Right hindlimb (tissue), 1 donor: Measurements from ENCODE around the gene PNPLA2.
A peak's percentile ranks its signal among the peaks of the same experiment; 100 is the strongest.

Experiments used
- DNase-seq: peaks from one replicate; pipeline ENCODE4 v3.0.0-alpha.2; 2018

Gene PNPLA2

DNA sequence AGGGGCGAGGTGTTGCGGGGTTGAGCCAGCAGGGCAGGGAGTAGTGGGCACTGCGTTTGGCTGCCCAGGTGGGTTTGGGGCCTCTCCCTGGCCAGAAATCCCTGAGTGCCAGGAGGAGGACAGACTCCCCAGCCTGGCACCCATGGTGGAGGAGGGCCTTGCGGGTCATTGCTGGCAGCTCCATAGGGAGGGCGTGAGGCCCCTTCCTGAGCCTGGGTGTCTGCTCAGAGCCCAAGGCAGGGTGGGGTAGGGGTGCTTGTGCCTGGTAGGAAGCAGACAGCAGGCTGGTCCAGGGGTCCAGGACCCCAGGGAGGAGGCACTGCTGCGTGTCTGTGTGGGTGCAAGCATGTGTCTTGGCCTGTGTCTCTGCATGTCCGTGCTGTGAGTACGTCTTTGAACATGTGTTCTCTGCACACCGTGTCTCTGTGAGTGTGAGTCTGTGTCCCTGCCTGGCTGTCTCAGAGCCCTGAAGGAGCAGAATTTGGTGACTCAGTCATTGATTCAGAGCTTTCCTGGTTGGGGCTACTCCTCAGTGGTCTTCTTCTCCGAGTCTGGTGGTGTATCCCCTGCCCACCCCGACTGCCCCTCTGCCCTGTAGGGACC, 27.9 kb downstream of the PNPLA2 start:
- DNase-seq = no peak

DNA sequence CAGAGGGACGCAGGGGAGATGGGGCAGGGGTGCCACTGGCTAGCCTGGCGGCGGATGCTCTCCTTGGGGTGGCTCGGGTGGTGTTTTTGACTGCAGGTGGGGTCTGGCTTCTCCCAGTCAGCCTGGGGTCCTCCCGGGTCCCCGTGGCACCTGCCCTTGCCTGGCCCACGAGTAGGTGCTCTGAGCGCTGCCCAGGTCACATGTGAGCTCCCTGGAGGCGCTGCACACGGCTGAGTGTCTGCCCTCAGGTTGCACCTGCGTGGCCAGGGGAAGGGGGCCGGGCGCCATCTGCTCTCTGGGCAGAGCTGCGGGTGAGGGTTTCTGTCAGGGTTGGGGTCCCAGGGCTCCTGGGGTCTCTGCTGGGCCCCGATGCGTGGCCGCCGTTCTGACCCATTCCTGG, 29.2 kb downstream of the PNPLA2 start:
- no peak for DNase-seq

DNA sequence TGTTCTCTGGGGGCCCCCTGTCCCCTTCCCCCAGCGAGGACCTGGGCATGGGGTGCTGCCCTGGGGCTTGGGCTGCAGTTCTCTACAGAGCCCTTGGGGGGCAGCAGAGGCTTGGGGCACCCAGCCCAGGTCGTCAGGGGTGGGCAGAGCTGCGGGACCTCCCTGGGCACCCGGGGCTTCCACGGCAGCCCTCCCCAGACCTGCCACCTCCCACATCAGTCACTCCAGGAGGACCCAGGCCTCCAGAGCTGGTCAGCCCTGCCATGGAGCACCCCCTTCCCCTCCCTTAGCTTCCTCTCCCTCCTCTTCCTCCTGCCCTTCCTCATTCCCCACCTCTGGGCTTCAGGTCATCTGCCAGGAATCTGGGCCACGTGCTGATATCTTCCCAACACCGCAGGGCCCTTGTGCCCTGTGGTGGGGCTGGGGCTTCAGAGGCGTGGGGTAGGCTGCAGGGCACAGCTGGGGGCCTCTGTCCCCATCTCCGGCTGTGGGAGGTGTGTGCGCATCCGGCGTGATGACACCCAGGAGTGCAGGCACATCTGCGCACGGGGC, 29.7 kb downstream of the PNPLA2 start:
- no peak for DNase-seq

DNA sequence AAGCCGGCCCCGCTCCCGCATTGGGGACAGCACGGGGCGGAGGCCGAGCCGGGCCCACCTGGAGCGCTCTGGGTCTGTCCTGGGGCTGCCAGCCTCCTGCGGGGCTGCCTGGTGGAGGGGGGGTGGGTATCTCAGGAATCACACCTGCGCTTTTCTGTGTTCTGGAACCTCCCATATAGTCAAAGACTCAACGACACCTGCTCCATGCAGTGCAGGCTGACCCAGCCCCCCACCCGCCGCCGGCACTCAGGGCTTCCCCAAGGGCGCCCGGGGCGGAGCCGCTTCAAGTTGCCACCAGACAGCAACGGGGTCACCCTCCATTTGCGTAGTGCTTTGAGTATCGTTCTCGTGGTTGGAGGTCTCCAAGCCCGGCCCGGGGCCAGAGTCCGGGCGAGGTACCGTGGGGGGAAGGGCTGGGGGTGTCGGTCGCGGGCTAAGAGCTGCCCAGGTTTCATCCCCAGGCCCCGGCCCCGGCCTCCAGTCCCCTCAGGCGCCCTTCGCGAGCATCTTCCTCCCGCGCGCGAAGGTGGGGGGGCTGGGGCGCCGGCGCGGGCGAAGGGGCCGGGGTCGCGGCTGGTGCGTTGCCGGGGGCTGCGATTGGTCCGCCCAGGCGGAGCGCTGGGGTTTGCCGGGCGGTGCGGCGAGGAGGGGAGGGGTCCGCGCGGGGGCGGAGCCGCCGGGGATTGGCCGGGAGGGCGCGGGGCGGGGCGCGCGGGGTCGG, 30.6 kb downstream of the PNPLA2 start:
- DNase-seq = peak; percentile 82

DNA sequence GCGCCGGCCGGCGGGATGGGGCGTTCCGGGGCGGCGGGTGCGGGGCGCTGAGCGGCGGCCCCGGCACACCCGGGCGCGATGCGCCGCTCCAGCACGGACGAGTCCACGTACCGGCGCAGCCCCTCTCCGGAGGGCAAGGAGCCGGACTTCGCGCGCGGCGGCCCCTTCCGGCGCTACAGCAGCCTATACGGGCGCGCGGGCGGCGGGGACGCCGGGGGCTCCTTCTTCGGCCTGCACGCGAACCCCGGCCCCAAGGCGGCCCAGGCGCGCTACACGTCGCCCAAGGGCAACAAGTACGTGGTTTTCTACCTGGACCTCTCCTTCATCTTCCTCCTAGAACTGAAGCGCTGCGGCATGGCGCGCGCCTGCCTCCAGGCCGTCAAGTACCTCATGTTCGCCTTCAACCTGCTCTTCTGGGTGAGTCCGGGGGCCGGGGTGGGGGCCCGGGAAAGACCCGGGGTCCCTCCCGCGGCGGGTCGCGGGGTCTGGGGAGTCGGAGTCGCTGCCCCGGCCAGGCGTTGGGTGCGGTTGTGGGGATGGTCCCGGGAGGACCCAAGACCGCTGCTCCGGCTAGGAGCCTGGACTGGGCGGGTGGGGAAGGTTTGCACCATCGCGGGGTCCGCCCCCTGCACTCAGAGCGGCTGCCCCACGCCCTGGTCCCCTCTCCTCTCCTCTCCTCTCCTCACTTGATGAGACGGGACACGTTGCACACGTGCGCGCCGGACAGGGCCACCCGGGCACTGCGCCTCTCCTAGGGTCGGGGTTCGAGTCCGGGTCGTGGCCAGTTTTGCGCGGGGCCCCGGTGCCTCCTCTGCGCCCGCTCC, 31.4 kb downstream of the PNPLA2 start:
- no peak for DNase-seq

DNA sequence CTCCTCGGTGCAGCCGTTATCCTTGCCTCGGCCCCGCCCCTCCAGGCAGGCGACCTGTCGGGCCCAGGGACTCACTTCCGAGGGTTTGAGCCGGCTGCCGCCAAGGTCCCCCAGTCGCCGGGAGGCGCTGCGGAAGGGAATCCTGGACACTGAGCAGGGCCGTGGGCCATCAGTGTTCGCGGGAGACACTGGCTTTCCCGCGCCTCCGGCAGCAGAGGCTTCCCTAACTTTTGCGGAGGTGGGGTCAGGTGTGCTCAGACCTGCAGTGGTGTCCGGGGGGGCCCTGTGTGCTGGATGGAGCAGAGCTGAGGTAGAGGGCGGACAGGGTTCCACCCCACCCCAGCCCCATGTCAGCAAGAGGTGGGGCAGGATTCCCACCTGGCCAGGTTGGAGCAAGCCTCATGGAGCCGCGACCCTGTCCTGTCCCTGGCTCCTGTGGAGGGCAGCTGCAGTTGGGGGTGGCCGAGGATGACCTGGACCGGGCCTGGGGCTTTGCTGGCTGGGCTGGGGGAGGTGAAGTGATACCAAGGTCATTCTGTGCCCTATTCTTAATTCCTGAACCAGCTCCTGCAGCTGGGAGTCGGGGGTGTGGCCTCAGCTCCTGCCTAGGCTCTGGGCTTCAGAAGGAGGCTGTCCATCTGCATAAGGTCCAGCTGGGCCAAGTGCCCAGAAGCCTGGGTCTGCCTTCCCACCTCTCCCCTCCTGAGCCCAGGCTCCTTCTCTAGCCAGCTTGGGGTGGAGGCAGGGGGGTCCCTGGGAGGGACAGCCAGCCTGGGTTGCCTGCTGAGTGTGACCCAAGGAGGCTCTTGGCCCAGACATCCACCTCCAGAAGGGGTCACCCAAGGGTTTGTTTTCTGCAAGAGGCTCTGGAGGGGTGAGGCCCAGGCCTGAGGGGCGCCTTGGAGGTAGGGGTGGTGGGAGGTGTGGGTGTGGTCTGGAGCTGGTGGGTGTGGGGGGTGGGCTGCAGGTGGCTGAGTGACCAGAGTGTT, 32.4 kb downstream of the PNPLA2 start:
- no peak for DNase-seq

DNA sequence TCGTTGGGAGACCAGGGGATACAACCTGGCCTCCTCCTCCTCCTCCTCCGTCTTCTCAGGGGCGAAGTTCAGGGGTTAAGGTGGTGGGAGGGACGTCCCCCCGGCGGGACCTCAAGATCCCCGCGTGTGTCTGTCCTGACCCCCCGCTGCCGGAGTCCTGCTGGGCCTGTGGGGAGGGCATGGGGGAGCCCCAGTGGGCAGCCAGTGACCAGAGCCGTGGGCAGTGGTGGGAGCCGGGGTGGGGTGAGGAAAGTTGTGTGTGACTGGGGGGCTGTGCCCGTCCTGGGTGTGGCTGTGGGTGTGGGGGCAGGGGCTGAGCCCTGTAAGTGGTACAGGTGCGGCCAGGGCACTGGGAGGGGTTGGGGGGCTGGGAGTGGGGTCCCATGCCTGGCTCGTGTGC, 34.0 kb downstream of the PNPLA2 start:
- no peak for DNase-seq

DNA sequence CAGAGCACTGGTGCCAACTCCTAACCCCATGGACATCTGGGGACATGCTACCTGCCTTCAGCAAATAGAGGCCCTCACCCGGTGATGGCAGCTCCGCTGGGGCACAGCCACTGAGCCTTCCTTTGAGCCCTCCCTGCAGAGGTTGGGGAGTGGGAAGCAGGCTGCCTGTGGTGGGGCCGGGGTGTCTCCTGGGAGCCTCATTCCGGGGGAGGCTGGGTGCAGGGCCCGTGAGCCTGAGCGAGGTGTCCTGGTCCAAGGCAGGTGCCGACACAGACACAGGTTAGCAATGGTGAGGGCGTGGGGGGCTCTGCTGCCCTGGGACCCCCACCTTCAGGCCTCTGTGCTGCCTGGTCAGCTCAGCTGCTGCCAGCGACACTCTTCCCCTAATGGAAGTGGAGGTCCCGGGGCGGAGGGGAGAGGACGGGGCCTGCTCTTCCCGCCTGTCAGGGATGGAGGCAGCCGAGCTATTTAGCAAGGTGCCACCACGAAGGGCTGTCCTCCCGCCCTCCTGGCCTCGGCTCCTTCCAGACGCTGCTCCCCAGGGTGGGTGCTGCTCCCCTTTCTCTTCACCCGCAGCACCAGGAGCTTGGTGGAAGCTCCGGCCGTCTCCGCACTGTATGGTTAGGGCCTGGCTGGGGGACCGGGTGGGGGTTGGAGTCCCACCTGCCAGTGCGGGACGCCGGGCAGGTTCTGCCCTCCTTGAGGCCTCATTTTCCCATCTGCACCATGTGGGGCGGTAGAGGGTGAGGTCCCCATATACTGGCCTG, 35.2 kb downstream of the PNPLA2 start:
- no peak for DNase-seq

DNA sequence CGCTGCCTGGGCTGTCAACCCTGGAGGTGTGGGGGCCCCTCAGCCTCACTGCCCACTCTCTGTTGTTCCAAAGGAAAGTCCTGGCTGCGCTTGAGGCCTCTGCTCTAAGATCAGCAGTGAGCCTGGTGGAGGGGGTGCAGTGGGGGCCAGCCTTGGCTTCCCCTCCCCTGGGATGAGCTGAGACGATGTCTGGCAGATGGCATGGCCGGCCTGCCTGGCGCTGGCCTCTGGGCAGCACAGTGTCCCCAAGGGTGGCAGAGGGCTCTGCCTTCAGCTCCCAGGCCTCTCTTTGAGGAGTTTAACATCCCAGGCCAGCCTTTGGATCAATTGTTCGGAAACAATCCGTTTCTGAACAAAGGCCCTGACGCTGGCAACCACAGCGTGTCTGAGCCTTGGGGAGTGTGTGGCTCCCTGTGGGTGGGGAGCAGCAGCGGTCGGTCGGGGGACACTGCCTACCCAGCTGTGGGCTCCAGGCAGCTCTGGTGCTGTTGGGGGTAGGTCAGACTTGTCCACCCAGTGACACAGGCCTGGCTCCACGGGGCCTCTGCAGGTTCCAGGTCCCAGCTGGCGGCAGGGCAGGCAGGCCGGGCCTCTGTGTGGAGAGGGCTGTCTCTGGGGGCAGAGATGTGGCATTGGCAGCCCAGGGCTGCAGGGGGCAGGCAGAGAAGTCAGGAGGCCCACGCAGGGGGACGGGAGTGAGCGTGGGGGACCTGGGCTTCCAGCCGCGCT, 36.1 kb downstream of the PNPLA2 start:
- DNase-seq = no peak

DNA sequence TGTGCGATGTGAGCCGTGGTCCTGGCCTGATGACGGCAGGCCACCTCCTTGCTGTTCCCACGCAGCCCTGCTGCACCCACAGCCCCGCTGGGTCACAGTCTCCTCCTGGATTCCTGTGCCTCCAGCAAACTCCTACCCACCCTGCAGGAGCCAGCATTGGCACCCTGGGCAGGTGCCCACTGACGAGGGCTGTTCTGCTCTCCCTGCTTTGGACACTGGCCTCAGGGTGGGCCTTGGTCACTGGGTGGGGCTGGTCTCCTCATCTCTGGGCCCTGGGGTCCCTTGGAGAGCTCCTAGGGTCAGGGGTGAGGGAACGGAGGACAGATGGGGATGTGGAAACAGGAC, 36.6 kb downstream of the PNPLA2 start:
- no peak for DNase-seq

DNA sequence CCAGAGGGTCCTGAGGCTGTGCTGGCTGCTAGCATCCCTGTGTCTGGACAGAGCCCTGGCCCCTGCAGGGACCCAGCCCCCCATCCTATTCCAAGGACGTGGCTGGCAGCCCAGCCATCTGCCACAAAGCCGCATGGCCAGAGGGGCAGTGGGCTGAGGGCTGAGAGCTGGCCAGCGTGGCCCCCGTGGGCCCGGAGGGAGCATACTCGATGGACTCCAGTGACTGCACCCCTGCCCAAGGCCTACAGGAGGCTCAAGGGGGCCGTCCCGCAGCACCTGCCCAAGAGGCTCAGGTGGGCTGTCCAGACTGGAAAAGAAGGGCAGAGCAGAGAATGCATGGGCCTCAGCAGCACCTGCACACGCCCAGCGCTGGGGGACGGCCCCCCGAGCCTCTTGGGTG, 37.1 kb downstream of the PNPLA2 start:
- DNase-seq = no peak

DNA sequence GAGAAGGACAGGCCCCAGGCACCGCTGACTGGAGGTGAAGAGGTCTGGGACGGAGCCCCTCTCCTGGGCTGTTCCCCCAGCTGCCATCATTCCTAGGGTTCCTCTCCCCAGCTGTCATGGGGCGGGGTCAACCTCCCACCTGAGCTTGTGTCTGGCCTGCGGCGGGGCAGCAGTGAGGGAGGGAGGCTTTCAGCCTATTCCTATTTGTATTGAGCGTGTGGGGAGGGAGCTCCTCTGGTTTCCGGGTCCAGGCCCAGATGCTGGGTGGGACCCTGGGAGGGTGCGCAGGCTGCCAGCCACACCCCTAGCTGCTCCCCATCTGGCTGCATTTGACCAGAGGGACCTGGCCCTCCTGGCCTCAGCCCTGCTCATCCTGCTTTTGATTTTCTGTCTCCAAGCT, 37.7 kb downstream of the PNPLA2 start:
- no peak for DNase-seq

DNA sequence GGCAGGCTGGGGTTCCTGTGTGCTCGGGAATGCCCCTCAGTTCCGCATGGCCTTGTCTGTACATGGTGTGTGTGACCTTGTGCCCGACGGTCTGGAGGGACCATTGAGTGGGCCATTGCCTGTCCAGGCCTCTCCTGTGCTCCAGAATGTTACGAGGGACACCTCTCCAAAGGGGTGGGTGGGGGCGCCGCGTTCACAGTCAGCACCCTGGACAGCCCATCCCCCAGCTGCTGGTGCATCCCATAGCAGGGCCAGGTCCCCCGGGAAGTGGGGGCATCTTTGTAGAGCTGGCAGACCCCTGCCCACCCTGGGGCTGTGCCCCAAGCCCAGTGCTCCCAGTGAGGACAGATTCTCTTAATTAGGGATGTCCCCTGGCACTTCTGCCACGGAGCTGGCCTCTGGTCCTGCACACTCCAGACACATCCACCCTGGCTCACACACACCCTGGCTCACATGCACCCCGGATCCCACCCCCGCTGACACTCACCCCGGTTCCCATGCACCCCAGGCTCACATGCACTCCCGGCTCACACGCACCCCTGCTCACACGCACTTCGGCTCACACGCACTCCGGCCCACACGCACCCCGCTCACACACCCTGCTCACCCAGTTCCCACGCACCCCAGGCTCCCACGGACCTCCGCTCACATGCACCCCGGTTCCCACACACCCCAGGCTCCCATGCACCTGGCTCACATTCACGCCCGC, 39.5 kb downstream of the PNPLA2 start:
- no peak for DNase-seq

DNA sequence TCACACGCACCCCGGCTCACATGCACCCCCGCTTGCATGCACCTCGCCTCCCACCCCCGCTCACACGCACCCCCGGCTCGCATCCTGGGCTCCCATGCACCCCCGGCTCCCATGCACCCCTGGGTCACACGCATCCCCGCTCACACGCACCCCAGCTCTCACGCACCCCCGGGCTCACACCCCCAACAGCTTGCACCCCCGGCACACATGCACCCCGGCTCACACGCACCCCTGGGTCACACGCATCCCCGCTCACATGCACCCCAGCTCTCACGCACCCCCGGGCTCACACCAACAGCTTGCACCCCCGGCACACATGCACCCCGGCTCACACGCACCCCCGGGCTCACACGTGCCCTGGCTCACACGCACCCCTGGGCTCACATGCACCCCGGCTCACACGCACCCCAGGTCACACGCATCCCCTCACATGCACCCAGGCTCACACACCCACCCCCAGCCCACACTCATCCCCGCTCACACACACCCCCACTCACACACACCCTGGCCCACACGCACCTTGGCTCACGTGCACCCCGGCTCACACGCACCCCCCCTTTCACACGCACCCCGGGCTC, 40.1 kb downstream of the PNPLA2 start:
- no peak for DNase-seq

DNA sequence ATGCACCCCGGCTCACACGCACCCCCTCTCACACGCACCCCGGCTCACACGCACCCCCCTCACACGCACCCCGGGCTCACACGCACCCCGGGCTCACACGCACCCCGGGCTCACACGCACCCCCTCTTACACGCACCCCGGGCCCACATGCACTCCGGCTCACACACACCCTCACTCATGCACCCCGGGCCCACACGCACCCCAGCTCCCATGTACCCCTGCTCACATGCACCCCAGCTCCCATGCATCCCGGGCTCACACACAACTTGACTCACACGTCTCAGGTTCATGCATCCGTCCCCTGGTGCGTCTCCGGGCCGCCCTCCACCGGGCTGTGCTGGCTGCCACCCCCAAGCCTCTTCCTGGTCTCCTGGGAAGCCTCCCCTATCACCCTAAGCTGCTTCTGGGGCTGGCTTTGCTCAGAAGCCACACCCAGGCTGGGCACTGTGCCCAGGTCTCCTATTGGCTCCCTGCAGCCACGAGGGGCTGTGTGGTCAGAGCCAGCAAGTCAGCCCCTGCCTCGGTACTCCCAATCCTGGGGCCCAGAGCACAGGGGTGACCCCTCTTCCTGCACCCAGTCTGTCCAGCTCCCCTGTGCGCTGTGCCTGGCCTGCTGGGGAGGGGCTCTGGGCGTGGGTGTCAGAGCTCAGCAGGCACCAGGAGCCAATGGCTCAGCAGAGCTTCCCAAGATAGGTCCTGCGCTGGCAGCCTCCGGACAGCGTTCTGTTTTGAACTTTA, 40.8 kb downstream of the PNPLA2 start:
- peak; percentile 82 for DNase-seq

DNA sequence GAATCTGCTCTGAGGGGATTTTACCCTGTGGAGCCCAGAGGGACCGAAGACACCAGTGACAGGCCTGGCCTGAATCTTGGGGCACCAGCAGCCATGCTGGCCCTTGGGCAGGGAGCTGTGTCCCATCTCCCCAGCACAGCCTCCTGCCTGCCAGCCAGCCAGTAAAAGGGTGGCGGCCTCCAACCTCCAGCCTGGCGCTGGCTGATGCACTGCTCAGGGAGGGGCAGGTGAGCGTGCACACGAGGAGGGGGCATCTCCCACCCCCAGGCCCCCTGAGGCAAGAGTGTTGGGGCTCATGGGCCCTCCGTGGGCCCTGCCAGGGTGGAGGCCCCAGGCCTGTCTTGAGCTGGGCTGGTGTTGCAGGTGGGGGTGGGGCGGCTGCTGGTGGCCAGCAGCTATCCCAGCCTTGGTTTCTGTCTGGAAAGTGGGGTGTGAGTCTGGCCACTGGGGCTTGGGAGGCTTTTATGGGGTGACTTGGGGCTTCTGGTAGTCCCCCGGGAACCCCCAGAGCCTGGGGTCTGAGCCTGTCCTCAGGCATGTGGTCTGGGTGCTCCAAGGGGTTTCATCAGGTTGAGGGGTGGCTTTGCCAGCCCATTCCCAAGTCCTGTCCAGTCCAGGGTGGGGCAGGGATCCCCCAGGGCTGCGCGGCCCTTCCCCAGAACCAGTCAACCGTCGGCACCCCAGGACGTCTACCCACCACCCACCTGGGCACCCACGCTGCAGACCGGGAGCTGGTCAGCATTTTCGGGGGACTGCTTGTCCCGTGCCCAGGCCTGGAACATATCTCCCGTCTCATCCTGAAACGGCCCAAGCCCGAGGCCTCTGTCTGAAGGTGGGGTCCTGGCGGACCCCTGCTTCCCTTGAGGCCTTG, 41.8 kb downstream of the PNPLA2 start:
- no peak for DNase-seq

DNA sequence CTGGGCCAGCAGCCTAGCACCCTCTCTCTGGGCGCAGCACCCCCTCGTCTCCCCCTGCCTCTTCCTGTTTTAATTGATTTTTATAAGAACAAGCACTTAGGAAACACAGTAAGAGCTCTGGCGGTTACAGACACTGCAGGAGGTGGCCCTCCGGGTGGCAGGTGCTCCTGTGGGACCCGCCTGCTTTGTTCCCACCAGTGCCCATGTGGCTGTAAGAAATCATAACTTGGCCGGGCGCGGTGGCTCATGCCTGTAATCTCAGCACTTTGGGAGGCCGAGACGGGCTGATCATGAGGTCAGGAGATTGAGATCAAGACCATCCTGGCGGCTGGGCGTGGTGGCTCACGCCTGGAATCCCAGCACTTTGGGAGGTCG, 42.4 kb downstream of the PNPLA2 start:
- DNase-seq = no peak

DNA sequence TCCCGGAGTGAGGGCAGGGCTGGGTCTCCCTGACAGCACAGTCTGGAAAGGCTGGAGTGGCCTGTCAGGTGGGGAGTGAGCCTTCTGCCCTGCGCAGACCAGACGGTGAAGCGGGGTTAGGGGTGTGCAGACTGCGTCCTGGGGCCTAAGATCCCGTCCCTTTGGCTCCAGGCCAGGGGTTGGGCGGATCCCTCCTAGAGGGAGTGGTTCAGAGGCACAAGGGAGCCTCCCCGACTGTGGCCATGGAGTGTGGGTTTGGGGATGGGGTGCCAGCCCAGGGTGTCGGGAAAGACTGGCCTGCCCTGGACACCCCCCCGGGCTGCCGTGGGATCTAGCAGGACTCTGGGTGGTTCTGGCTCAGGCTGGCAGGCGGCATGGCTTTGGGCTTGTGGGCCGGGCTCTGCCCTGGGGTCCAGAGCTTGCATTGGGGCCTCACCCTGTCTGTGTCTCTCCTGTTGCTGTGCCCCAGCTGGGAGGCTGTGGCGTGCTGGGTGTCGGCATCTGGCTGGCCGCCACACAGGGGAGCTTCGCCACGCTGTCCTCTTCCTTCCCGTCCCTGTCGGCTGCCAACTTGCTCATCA, 43.5 kb downstream of the PNPLA2 start:
- DNase-seq = no peak
